Measurements from ENCODE around the gene SLC24A3. TPM values are rescaled to one million over a fixed set of nuclear protein-coding genes. Genes with fewer than 3 reads are reported as not detected.
A peak's percentile ranks its signal among the peaks of the same experiment; 100 is the strongest.

SLC24A3 gene
- total RNA-seq, 4 donors from 2014 or later = 12.9 to 49.8 (median 27.6) TPM

GRCh38 chr20:19544684-19545083 lies 332.2 kb downstream of the SLC24A3 start:
- H3K27me3 ChIP-seq = no peaks in the 10 kb centered on the region
- H3K36me3 ChIP-seq = no peaks in the 10 kb centered on the region
- TF ChIP-seq CTCF (IDR thresholded peaks at IDR 0.05) (no peak), POLR2A (IDR thresholded peaks at IDR 0.05) (no peak)
- no peak for DNase-seq
- no peak overlapping the region for H3K27ac ChIP-seq
- H3K4me1 ChIP-seq = no peaks in the 10 kb centered on the region
- intact Hi-C loops (cut with DNase I; ENCODE audit: low total_unique reads) = no loop called here
- no peak overlapping the region for H3K4me3 ChIP-seq
- H3K9me3 ChIP-seq = no peaks in the 10 kb centered on the region

GRCh38 chr20:19546648-19547047 lies 334.2 kb downstream of the SLC24A3 start:
- Histone ChIP-seq H3K4me3 (no peak overlapping the region), H3K9me3 (no peaks in the 10 kb centered on the region), H3K36me3 (no peaks in the 10 kb centered on the region), H3K27me3 (no peaks in the 10 kb centered on the region), H3K4me1 (no peaks in the 10 kb centered on the region), H3K27ac (no peak overlapping the region)
- no peak for TF ChIP-seq POLR2A (IDR thresholded peaks at IDR 0.05)
- no peak for TF ChIP-seq CTCF (IDR thresholded peaks at IDR 0.05)
- no peak for DNase-seq
- intact Hi-C loops (cut with DNase I; ENCODE audit: low total_unique reads) = no loop called here

GRCh38 chr20:19547547-19547946 lies 335.1 kb downstream of the SLC24A3 start:
- H3K27ac ChIP-seq = no peak overlapping the region
- no peaks in the 10 kb centered on the region for H3K36me3 ChIP-seq
- H3K9me3 ChIP-seq = no peaks in the 10 kb centered on the region
- no peaks in the 10 kb centered on the region for H3K27me3 ChIP-seq
- H3K4me1 ChIP-seq = no peaks in the 10 kb centered on the region
- H3K4me3 ChIP-seq = no peak overlapping the region
- TF ChIP-seq POLR2A (IDR thresholded peaks at IDR 0.05) (no peak), CTCF (IDR thresholded peaks at IDR 0.05) (no peak)
- intact Hi-C loops (cut with DNase I; ENCODE audit: low total_unique reads) = no loop called here
- no peak for DNase-seq

DNA sequence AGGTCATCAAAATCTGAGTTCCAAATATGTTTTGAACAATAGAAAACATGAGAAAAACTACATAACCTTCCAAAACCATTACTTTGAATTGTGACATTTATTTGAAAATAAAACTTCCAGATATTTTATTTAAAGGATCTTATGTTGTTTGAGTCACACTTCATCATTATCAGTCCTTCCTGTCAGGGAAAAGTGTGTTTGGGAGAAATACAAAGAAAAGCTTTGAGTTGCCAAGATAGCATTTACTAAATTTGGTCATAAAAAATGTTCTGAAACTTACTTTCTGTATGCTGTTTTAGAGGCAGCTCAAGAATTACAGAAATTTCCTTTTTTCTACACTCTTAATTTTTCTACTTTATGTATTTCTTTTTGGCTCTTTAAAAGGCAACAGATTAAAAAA lies 337.5 kb downstream of the SLC24A3 start:
- Histone ChIP-seq H3K4me1 (no peaks in the 10 kb centered on the region), H3K36me3 (no peaks in the 10 kb centered on the region), H3K27ac (no peak overlapping the region), H3K27me3 (no peaks in the 10 kb centered on the region), H3K9me3 (no peaks in the 10 kb centered on the region), H3K4me3 (no peak overlapping the region)
- TF ChIP-seq POLR2A (IDR thresholded peaks at IDR 0.05) (no peak), CTCF (IDR thresholded peaks at IDR 0.05) (no peak)
- no peak for DNase-seq
- intact Hi-C loops (cut with DNase I; ENCODE audit: low total_unique reads) = no loop called here

- no peaks in the 10 kb centered on the region for H3K9me3 ChIP-seq
- no peaks in the 10 kb centered on the region for H3K36me3 ChIP-seq
- no peaks in the 10 kb centered on the region for H3K27me3 ChIP-seq
- peak; percentile 39 to 46 for DNase-seq
- H3K4me3 ChIP-seq = no peak overlapping the region
- no peaks in the 10 kb centered on the region for H3K4me1 ChIP-seq
- intact Hi-C loops (cut with DNase I; ENCODE audit: low total_unique reads) = no loop called here
- peak overlapping the region in 1 of 2 donors; percentile 3 for H3K27ac ChIP-seq
- TF ChIP-seq POLR2A (IDR thresholded peaks at IDR 0.05) (no peak), CTCF (IDR thresholded peaks at IDR 0.05) (no peak)
Measured at GRCh38 chr20:19552221-19553180, 340.1 kb downstream of the SLC24A3 start.
